Measurements from ENCODE around the gene TMCC2. TPM values are rescaled to one million over a fixed set of nuclear protein-coding genes. Genes with fewer than 3 reads are reported as not detected.
A peak's percentile ranks its signal among the peaks of the same experiment; 100 is the strongest.

TMCC2 gene
- polyA plus RNA-seq, 3 donors = 0.16 to 0.27 TPM; not detected in 1

- peaks cover 45% of the 10 kb centered on the region for H4K20me1 ChIP-seq (ENCODE audit: insufficient read depth, low read length)
- peak overlapping the region in 2 of 3 experiments; percentile 93 to 96 for H3K4me3 ChIP-seq (replicated peaks in 1 of 3; ENCODE audit: low read depth in 2 of 3, low read length in 3 of 3)
- H3K4me1 ChIP-seq (ENCODE audit: control insufficient read depth in 1 of 2, insufficient read depth in 2 of 2, low read length in 2 of 2) = peaks cover 42 to 53% of the 10 kb centered on the region in 2 donors
- TF ChIP-seq CTCF (IDR thresholded peaks at IDR 0.05) = no peak
- peak overlapping the region; percentile 69 for H2AFZ ChIP-seq (ENCODE audit: insufficient read depth, low read depth, low read length, poor library complexity, severe bottlenecking)
- peak overlapping the region; percentile 86 for H3K9ac ChIP-seq (ENCODE audit: insufficient read depth, low read length, poor library complexity, severe bottlenecking)
- H3K27me3 Mint-ChIP-seq (ENCODE audit: low read depth in 3 of 3) = peaks cover 6 to 16% (median 7%) of the 10 kb centered on the region in 3 donors
- intact Hi-C loops (cut with micrococcal nuclease) = loop anchor here (2.0 to 5.0 kb wide), 2 partner anchors 15 to 35 kb away; no protein-coding TSS in a partner anchor
- H3K36me3 ChIP-seq (replicated peaks in 1 of 2; ENCODE audit: control insufficient read depth in 1 of 2, insufficient read depth in 2 of 2, low read length in 2 of 2) = no peaks in the 10 kb centered on the region
- H3K9me3 Mint-ChIP-seq = peaks cover 0 to 5% (median 0%) of the 10 kb centered on the region in 7 donors
- no peaks in the 10 kb centered on the region for H3K9me3 ChIP-seq (replicated peaks in 1 of 2; ENCODE audit: control insufficient read depth in 1 of 2, insufficient read depth in 1 of 2, low read length in 2 of 2)
- 43% methylated on average over 4 of the region's 5 CpGs for WGBS (ENCODE audit: insufficient coverage)
- DNase-seq = no peak
- H3K4me1 Mint-ChIP-seq = peaks cover 50% of the 10 kb centered on the region
- H3K36me3 Mint-ChIP-seq = peaks cover 19 to 20% of the 10 kb centered on the region in 2 donors
- peak overlapping the region in 1 of 2 donors; percentile 91 for H3K4me3 Mint-ChIP-seq
- H3K27me3 ChIP-seq (ENCODE audit: control insufficient read depth in 2 of 2, insufficient read depth in 2 of 2, low read length in 2 of 2) = peaks cover 0 to 3% of the 10 kb centered on the region in 2 donors
- peak overlapping the region in 1 of 2 donors; percentile 88 for H3K27ac ChIP-seq (ENCODE audit: low read depth in 1 of 2, low read length in 2 of 2)
- peaks cover 51% of the 10 kb centered on the region for H3K79me2 ChIP-seq (ENCODE audit: insufficient read depth, low read length)
- H3K4me2 ChIP-seq (replicated peaks; ENCODE audit: extremely low read depth, low read length, poor library complexity, severe bottlenecking) = peak overlapping the region; percentile 94
- peak overlapping the region in 6 of 7 donors; percentile 25 to 94 (median 76) for H3K27ac Mint-ChIP-seq
Measured at GRCh38 chr1:205321959-205322283, 94.2 kb downstream of the TMCC2 start.

Other genes with a start within 250 kb of the TMCC2 start
- gene CNTN2, start 184.7 kb upstream of the TMCC2 start, polyA plus RNA-seq = not detected
- 1 to 10 TPM in 1 of 3 donors, under 1 TPM in 2; 0.17 to 1.5 (median 0.36) TPM for gene TMEM81, start 143.5 kb upstream of the TMCC2 start, polyA plus RNA-seq
- gene RBBP5, start 106.0 kb upstream of the TMCC2 start, polyA plus RNA-seq = 10 to 100 TPM in 1 of 3 donors, 1 to 10 TPM in 2; 4.9 to 10.2 (median 8.1) TPM
- gene DSTYK, start 16.2 kb upstream of the TMCC2 start, polyA plus RNA-seq = 1 to 10 TPM; 2.9 to 6.5 (median 3.8) TPM
- gene NUAK2, start 93.8 kb downstream of the TMCC2 start, polyA plus RNA-seq = 10 to 100 TPM in 2 of 3 donors, 1 to 10 TPM in 1; 9.1 to 44.9 (median 21.9) TPM
- gene KLHDC8A, start 129.0 kb downstream of the TMCC2 start, polyA plus RNA-seq = not detected
- not detected for gene LEMD1, start 194.1 kb downstream of the TMCC2 start, polyA plus RNA-seq
- not detected for gene BLACAT1, start 228.1 kb downstream of the TMCC2 start, polyA plus RNA-seq